Measurements from ENCODE around the gene CAPN14. TPM values are rescaled to one million over a fixed set of nuclear protein-coding genes. Genes with fewer than 3 reads are reported as not detected.

Gene CAPN14
- total RNA-seq, 1 experiment from 2014 or later = not detected

DNA sequence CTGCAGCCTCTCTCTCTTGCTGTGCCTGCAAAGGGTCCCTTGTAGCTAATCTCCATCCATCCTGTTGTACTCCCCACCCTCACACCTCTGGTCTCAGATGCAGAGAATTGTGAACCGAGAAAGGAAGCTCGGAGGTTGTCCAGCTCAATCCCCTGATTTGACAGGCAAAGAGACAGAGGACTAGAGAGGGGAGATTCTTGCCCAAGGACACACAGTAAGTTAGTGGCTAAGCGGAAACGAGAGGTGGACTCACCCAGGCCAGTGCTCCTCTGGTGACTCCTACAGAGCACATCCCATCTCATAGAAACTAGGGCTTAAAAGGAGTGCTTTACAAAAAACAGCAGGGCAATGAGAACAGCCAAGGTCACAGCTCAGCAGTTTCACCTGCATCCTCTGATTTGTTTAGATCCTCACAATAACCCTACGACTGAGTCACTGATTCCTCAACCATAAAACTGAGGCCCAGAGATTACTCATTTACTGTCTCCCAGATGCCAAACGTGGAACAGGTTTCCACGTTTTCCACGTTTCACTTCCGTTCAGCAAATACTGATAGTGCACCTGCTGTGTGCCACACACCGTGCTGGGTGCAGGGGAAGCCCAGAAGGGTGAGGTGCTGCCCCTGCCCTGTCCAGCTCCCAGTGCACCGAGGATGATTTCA is 38.7 kb upstream of the CAPN14 start:
- ATAC-seq = peak; percentile 83
- no peak overlapping the region for H2AFZ ChIP-seq (ENCODE audit: low read length)
- H3K36me3 ChIP-seq (ENCODE audit: low read depth, low read length) = no peaks in the 10 kb centered on the region
- no peak overlapping the region for H3K4me3 ChIP-seq (ENCODE audit: low read length)
- no peaks in the 10 kb centered on the region for H3F3A ChIP-seq (ENCODE audit: low read length, unreplicated experiment)
- no peak overlapping the region for H3K4me2 ChIP-seq (ENCODE audit: low read length)
- no TSS peak for BruUV-seq (replicated peaks)
- H4K20me1 ChIP-seq (ENCODE audit: low read length) = no peaks in the 10 kb centered on the region
- intact Hi-C loops (cut with micrococcal nuclease) = no loop called here
- H3K27ac ChIP-seq (ENCODE audit: low read length) = no peak overlapping the region
- peaks cover 12% of the 10 kb centered on the region; the same call in 1 of the 2 replicates for H3K4me1 ChIP-seq (ENCODE audit: insufficient read depth, low read length)
- ChIA-PET CTCF (no interaction called here), POLR2A (ENCODE audit: unreplicated experiment) (no interaction called here)
- H3K9me3 ChIP-seq (ENCODE audit: low read length) = no peaks in the 10 kb centered on the region
- no peaks in the 10 kb centered on the region for H3K79me2 ChIP-seq (ENCODE audit: low read length)
- no peak overlapping the region for H3K9ac ChIP-seq (ENCODE audit: low read length)
- peak; percentile 75 for DNase-seq
- H3K27me3 ChIP-seq (ENCODE audit: low read length) = no peaks in the 10 kb centered on the region
- no peak for TF ChIP-seq EZH2 (IDR thresholded peaks at IDR 0.05; ENCODE audit: low read length, unreplicated experiment)
- no peak for TF ChIP-seq EZH2phosphoT487 (IDR thresholded peaks at IDR 0.05; ENCODE audit: borderline replicate concordance, low read length)
- TF ChIP-seq, protein P1, sequence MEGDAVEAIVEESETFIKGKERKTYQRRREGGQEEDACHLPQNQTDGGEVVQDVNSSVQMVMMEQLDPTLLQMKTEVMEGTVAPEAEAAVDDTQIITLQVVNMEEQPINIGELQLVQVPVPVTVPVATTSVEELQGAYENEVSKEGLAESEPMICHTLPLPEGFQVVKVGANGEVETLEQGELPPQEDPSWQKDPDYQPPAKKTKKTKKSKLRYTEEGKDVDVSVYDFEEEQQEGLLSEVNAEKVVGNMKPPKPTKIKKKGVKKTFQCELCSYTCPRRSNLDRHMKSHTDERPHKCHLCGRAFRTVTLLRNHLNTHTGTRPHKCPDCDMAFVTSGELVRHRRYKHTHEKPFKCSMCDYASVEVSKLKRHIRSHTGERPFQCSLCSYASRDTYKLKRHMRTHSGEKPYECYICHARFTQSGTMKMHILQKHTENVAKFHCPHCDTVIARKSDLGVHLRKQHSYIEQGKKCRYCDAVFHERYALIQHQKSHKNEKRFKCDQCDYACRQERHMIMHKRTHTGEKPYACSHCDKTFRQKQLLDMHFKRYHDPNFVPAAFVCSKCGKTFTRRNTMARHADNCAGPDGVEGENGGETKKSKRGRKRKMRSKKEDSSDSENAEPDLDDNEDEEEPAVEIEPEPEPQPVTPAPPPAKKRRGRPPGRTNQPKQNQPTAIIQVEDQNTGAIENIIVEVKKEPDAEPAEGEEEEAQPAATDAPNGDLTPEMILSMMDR (conservative IDR thresholded peaks at IDR 0.05; ENCODE audit: low read depth, low read length) = no peak
- H3K9me2 ChIP-seq (replicated peaks; ENCODE audit: low read length) = no peaks in the 10 kb centered on the region

DNA sequence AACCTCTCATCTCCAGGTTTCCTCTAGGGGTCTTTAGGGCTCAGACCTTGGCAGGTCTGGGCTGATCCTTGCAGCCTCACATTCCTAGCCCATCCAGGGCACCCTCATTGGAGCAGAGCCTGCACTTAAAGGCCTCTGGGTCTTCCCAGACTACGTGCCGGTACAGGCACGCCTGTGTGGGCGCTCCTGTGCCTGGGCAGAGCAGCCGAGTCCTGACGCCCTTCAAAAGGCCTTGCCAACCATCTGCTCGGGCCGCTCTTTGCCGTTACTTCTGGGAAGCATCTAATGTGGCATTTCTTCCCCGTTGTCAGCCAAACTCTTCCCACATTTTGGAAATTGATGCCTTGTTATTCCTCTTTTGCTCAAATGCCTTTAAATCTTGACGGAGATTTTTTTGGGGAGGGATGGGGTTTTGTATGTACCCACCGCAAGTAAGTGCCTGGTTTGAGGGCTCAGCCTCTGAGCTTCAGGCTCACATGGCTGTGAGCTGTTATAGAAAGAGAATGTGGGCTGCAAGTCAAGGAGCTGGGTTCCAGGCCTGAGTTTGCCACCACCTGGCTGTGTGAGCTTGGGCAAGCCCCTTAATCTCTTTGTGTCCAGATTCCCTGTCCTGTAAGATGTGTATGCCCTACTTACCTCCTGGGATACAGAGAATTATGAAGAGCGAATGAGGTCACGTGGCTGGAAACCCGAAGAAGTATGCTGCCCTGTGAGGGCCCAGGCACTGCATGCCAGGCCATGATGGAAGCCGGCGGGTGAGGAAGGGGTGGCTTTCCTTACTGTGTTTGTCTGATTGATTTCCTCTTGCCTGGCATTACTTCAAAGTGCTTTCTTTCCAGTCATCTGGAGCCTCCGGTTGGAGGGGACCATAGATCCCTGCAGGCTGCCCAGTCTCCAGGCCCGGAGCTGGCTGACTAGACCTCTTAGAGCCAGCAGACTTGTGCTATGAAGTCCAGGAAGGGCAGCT is 37.2 kb upstream of the CAPN14 start:
- CTCF ChIA-PET = no interaction called here
- intact Hi-C loops (cut with micrococcal nuclease) = no loop called here
- Histone ChIP-seq H3K27ac (ENCODE audit: low read length) (no peak overlapping the region), H3K9ac (ENCODE audit: low read length) (no peak overlapping the region), H3K27me3 (ENCODE audit: low read length) (no peaks in the 10 kb centered on the region), H4K20me1 (ENCODE audit: low read length) (no peaks in the 10 kb centered on the region), H3K9me3 (ENCODE audit: low read length) (no peaks in the 10 kb centered on the region), H3K4me1 (ENCODE audit: insufficient read depth, low read length) (peaks cover 12% of the 10 kb centered on the region; the same call in 1 of the 2 replicates), H3K4me2 (ENCODE audit: low read length) (no peak overlapping the region), H3K79me2 (ENCODE audit: low read length) (no peaks in the 10 kb centered on the region), H3K9me2 (replicated peaks; ENCODE audit: low read length) (no peaks in the 10 kb centered on the region), H3K4me3 (ENCODE audit: low read length) (no peak overlapping the region), H3F3A (ENCODE audit: low read length, unreplicated experiment) (no peaks in the 10 kb centered on the region), H2AFZ (ENCODE audit: low read length) (no peak overlapping the region), H3K36me3 (ENCODE audit: low read depth, low read length) (no peaks in the 10 kb centered on the region)
- no peak for DNase-seq
- ATAC-seq = no peak
- TF ChIP-seq EZH2 (IDR thresholded peaks at IDR 0.05; ENCODE audit: low read length, unreplicated experiment) (no peak), EZH2phosphoT487 (IDR thresholded peaks at IDR 0.05; ENCODE audit: borderline replicate concordance, low read length) (no peak)
- TF ChIP-seq, protein P1 (conservative IDR thresholded peaks at IDR 0.05; ENCODE audit: low read depth, low read length) = no peak
- POLR2A ChIA-PET (ENCODE audit: unreplicated experiment) = no interaction called here
- no TSS peak for BruUV-seq (replicated peaks)

Data from PC-3 (cell line).